Left lung (tissue), 10 donors: ENCODE results near the gene RBFOX1. TPM values are rescaled to one million over a fixed set of nuclear protein-coding genes. Genes with fewer than 3 reads are reported as not detected.

Source experiments
- ATAC-seq: fragments of 200-7000 bp; cut with Tn5 transposase; one replicate; pipeline ENCODE4 v1.9.1; 2020; ENCODE audit warnings: moderate library complexity
- DNase-seq, 4 donors: peaks; one replicate each; pipeline ENCODE4 v3.0.0-alpha.2; 2013 to 2020
- H3K27ac ChIP-seq, 2 donors: fragments of 200-600 bp; sonication (generic) in 1 of 2; one replicate each; pipeline versions ENCODE4 v1.5.0 to v1.8.0; 2020 to 2021
- H3K27me3 ChIP-seq, 2 donors: fragments of 200-600 bp; sonication (generic) in 1 of 2; one replicate each; pipeline versions ENCODE4 v1.5.0 to v1.8.0; 2020 to 2021
- H3K36me3 ChIP-seq, 2 donors: fragments of 200-600 bp; sonication (generic) in 1 of 2; one replicate each; pipeline versions ENCODE4 v1.5.0 to v1.8.0; 2020 to 2021
- H3K4me1 ChIP-seq, 2 donors: fragments of 200-600 bp; one replicate each; pipeline ENCODE4 v1.8.0; 2021
- H3K4me3 ChIP-seq, 2 donors: fragments of 200-600 bp; sonication (generic) in 1 of 2; one replicate each; pipeline versions ENCODE4 v1.5.0 to v1.8.0; 2020 to 2021; ENCODE audit warnings: mild to moderate bottlenecking in 1 of 2
- H3K9me3 ChIP-seq, 2 donors: fragments of 200-600 bp; sonication (generic) in 1 of 2; one replicate each; pipeline versions ENCODE4 v1.5.0 to v1.8.0; 2020 to 2021
- intact Hi-C, 2 donors: fragments of 100-400 bp; cut with DNase I; formaldehyde crosslinking; loops; one replicate each; pipeline versions ENCODE4 v1.11.2 to v1.14.2; 2022
- polyA plus RNA-seq, 6 donors: library from polyadenylated mRNA; unstranded; fragments of 120-200 nt; gene quantifications; one replicate each; pipeline ENCODE4 v1.2.1, GENCODE V29; 2013; ENCODE audit not compliant: insufficient read length in 6 of 6
- total RNA-seq, 2 donors: library from RNA; stranded (reverse); fragmentation: NEBNext Ultra II Directional; extraction: Animal tissue kit (Norgen Biotek cat#: 25700); gene quantifications; one replicate each; pipeline ENCODE4 v1.2.1, GENCODE V29; 2021
- TF ChIP-seq, protein P1 (sequence below), 2 donors: fragments of 200-600 bp; sonication (generic) in 1 of 2; IDR thresholded peaks; one replicate each; pipeline versions ENCODE4 v1.5.0 to v1.8.0; 2021; ENCODE audit warnings: antibody characterized with exemption in 2 of 2
- donor health status: DM: no; HTN: yes; CAD: no.
- donor health status: DM: no; HTN: no; CAD: no.

RBFOX1 gene
- total and polyA plus RNA-seq, 8 donors: 0.41 to 1.7 (median 0.91) TPM; not detected in 2

DNA sequence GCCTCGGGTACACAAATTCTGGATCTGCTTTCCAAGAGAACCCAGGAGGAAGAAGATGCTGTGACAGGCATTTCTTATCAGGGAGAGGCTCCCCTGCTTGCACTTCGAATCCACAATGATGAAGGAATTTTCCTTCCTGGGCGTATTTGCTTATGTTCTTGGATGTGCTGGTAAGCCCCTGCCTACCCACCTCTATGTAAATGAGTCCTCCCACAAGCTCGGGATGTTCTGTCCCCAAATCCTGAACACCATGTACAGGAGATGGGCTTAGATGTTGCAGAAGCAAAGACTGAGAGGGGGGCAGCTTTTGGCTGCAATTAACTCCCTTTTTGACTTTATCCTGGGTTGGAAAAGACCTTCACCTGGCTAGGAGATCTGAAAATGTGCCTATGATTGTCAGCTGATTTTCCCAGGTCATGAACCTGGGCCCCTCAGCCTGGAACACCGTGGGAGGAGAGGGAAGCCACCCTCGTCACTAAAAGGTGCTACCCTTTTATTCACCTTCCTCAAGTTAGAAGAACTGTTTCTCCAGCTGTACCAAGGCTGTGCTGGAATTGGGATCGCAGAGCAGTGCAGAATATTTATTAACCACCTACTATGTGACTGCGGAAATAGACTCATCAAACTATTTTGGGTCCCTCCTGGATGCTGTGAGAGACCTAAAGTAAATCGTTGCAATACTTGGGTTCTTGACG, 150.1 kb downstream of the RBFOX1 start:
- Histone ChIP-seq H3K36me3 (no peaks in the 10 kb centered on the region), H3K4me3 (no peak overlapping the region), H3K27ac (no peak overlapping the region), H3K9me3 (no peaks in the 10 kb centered on the region), H3K27me3 (no peaks in the 10 kb centered on the region), H3K4me1 (no peaks in the 10 kb centered on the region)
- intact Hi-C loops: no loop called here
- TF ChIP-seq, protein P1, sequence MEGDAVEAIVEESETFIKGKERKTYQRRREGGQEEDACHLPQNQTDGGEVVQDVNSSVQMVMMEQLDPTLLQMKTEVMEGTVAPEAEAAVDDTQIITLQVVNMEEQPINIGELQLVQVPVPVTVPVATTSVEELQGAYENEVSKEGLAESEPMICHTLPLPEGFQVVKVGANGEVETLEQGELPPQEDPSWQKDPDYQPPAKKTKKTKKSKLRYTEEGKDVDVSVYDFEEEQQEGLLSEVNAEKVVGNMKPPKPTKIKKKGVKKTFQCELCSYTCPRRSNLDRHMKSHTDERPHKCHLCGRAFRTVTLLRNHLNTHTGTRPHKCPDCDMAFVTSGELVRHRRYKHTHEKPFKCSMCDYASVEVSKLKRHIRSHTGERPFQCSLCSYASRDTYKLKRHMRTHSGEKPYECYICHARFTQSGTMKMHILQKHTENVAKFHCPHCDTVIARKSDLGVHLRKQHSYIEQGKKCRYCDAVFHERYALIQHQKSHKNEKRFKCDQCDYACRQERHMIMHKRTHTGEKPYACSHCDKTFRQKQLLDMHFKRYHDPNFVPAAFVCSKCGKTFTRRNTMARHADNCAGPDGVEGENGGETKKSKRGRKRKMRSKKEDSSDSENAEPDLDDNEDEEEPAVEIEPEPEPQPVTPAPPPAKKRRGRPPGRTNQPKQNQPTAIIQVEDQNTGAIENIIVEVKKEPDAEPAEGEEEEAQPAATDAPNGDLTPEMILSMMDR (IDR thresholded peaks at IDR 0.05): no peak
- no peak for DNase-seq
- no peak for ATAC-seq

DNA sequence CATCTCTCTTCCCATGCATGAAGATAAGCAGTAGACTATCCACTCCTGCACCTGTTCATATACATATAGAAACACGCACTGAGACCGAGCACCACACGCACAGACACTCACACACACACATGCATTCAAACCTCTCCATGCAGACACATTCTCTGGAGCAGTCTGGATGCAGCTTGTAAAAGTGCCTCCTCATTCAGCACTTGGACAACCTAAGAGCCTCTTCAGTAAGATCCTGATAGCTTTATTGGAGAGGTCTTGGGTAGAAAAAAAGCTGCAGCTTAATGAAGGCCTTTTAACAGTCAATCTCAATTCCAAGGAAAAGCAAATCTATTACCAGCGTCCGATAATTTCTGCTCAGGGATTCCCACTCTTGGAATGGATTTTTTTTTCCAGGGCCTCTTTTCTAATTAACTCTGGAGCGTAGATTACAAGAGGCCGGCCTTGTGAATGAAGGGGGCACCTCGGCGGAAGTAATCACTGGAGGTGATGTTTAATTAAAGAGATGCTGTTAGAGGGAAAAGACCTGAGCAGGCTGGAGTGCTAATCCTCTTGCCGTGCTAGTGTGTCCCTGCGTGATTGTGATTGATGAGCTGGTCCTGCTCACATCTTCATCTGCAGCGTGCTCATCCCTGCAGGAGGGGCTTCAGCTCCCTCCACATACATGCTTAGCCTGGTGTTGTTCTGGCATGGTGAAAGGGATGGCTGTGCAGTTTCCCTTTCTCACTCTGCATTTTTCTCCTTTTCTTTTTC, 155.1 kb downstream of the RBFOX1 start:
- Histone ChIP-seq H3K27me3 (no peaks in the 10 kb centered on the region), H3K9me3 (no peaks in the 10 kb centered on the region), H3K4me1 (no peaks in the 10 kb centered on the region), H3K4me3 (no peak overlapping the region), H3K36me3 (no peaks in the 10 kb centered on the region), H3K27ac (no peak overlapping the region)
- intact Hi-C loops: no loop called here
- no peak for ATAC-seq
- TF ChIP-seq, protein P1 (IDR thresholded peaks at IDR 0.05): no peak
- DNase-seq: no peak

DNA sequence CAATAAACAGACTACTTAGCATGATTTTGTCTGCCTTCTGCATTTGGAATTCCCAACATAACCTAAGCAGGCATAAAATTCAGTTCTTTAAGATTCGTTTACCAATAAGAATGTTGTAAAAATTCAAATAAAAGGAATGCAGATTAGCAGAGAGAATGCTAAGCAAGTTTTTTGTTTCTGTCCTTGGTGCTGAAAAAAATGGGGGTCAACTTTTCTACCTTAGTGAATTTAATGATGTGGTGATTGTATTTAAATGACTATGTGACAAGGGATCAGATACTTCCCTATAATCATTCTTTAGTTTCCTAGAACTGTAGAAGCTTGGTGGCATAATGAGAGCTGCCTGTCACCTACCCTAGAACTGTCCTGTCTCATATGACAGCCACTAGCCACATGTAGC, 159.5 kb downstream of the RBFOX1 start:
- DNase-seq (no peak), ATAC-seq (no peak)
- Histone ChIP-seq H3K4me3 (no peak overlapping the region), H3K27ac (no peak overlapping the region), H3K27me3 (no peaks in the 10 kb centered on the region), H3K4me1 (no peaks in the 10 kb centered on the region), H3K36me3 (no peaks in the 10 kb centered on the region), H3K9me3 (no peaks in the 10 kb centered on the region)
- TF ChIP-seq, protein P1 (IDR thresholded peaks at IDR 0.05): no peak
- intact Hi-C loops: no loop called here

DNA sequence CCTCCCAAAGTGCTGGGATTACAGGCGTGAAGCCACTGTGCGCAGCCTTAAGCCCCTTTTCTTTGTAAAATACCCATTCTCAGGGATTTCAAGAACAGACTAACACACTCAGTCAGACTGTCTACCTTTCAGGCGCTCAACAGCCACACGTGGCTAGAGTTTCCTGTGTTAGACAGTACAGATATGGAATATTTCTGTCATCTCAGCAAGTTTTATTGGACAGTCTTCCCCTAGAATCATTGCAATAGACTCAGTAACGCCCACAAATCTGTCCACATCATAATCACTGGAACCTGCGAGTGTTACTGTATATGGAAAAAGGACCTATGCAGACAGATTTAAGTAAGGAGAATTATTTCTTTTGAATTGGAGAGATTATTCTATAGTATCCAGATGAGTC, 160.5 kb downstream of the RBFOX1 start:
- no peak overlapping the region for H3K4me3 ChIP-seq
- TF ChIP-seq, protein P1 (IDR thresholded peaks at IDR 0.05): no peak
- no peaks in the 10 kb centered on the region for H3K36me3 ChIP-seq
- intact Hi-C loops: no loop called here
- H3K4me1 ChIP-seq: no peaks in the 10 kb centered on the region
- no peak overlapping the region for H3K27ac ChIP-seq
- no peak for DNase-seq
- H3K9me3 ChIP-seq: no peaks in the 10 kb centered on the region
- H3K27me3 ChIP-seq: no peaks in the 10 kb centered on the region
- no peak for ATAC-seq

DNA sequence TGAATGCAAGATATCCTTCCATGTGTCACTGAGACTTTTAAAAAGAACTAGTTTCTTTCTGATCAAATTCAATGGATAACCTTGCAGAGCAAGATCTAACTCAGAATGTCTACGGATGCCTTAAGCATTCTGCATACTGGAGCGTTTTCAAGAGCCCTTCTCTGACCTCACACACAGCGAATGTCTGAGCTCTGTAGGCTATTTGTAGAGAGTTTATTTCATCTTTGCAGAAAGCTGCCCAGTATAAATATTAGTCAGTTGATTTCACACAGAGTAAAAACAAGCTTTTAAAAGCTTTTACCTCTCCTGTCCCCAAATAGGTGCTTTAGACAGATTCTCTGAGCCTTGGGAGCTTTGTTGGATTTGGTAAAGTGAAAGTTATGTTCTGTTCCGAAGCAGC, 165.0 kb downstream of the RBFOX1 start:
- Histone ChIP-seq H3K4me3 (no peak overlapping the region), H3K36me3 (no peaks in the 10 kb centered on the region), H3K9me3 (no peaks in the 10 kb centered on the region), H3K27ac (no peak overlapping the region), H3K4me1 (no peaks in the 10 kb centered on the region), H3K27me3 (no peaks in the 10 kb centered on the region)
- no peak for ATAC-seq
- TF ChIP-seq, protein P1 (IDR thresholded peaks at IDR 0.05): no peak
- intact Hi-C loops: no loop called here
- no peak for DNase-seq
